ENCODE measurements around the gene UGGT2. TPM values are rescaled to one million over a fixed set of nuclear protein-coding genes. Genes with fewer than 3 reads are reported as not detected.
"Not testable (repeated sequence)": the region's sequence is repeated elsewhere in the genome, so short reads cannot be mapped to it uniquely, and the experiment has no call there.

Gene UGGT2
- total and polyA plus RNA-seq, 9 of the 15 experiments (the other 6 are each of a cell fraction or from before 2014, with no cell fraction given), result 3.5 to 24.5 (median 18.3) TPM

GRCh38 chr13:95763601-95764000, 289.6 kb downstream of the UGGT2 start:
- no peaks in the 10 kb centered on the region for H3K9me1 ChIP-seq (ENCODE audit: control insufficient read depth, insufficient read depth, low read length)
- intact Hi-C loops (cut with micrococcal nuclease), result no loop called here
- no TSS peak for BruUV-seq (replicated peaks)
- WGBS (ENCODE audit: insufficient coverage, low coverage, missing lambda C conversion rate), result 81% methylated on average over 4 of the region's 4 CpGs
- CTCF ChIA-PET (ENCODE audit: low intra/inter-chr PET ratio), result no interaction called here
- no peak for DNase-seq (ENCODE audit: extremely low read depth in 1 of 4, low spot score in 3 of 4)
- H3K27ac ChIP-seq (ENCODE audit: extremely low read depth, low read depth, low read length), result no peak overlapping the region
- H3K79me2 ChIP-seq (ENCODE audit: control insufficient read depth, insufficient read depth, low read length), result no peaks in the 10 kb centered on the region
- no peak overlapping the region for H3K4me2 ChIP-seq (ENCODE audit: insufficient read depth, low read length)
- H3K27me3 ChIP-seq (ENCODE audit: control insufficient read depth in 2 of 2, insufficient read depth in 2 of 2, low read length in 2 of 2), result no peaks in the 10 kb centered on the region
- H3K4me3 ChIP-seq, result no peak overlapping the region
- H3K4me1 ChIP-seq (replicated peaks in 1 of 2; ENCODE audit: control insufficient read depth in 2 of 2, insufficient read depth in 2 of 2, low read length in 2 of 2), result no peaks in the 10 kb centered on the region
- no peak overlapping the region for H3K9ac ChIP-seq (ENCODE audit: insufficient read depth in 1 of 2, low read depth in 2 of 2, low read length in 2 of 2)
- POLR2A ChIA-PET, result no interaction called here
- no peaks in the 10 kb centered on the region for H4K20me1 ChIP-seq (replicated peaks; ENCODE audit: control insufficient read depth, insufficient read depth, low read length)
- peaks cover 35% of the 10 kb centered on the region; the same call in 2 of the 3 replicates for H3K36me3 ChIP-seq (ENCODE audit: control insufficient read depth, insufficient read depth, low read length)
- FAIRE-seq, result no peak
- TF ChIP-seq HES1 (IDR thresholded peaks at IDR 0.05; ENCODE audit: low read depth) (no peak), NCOA2 (IDR thresholded peaks at IDR 0.05; ENCODE audit: partially characterized antibody in 2 of 2) (no peak), ARHGAP35 (IDR thresholded peaks at IDR 0.05; ENCODE audit: partially characterized antibody) (no peak), FOXK1 (CRISPR knock-in tag; IDR thresholded peaks at IDR 0.05; ENCODE audit: borderline replicate concordance) (no peak), TCF7 (IDR thresholded peaks at IDR 0.05; ENCODE audit: borderline replicate concordance) (no peak), HNRNPLL (IDR thresholded peaks at IDR 0.05; ENCODE audit: low read depth, low read length, poor library complexity, severe bottlenecking) (no peak), NONO (IDR thresholded peaks at IDR 0.05; ENCODE audit: low read depth in 2 of 2, low read length in 1 of 2) (no peak), CBX2 (IDR thresholded peaks at IDR 0.05; ENCODE audit: insufficient read depth, low read length, poor library complexity, severe bottlenecking) (no peak), MAFK (IDR thresholded peaks at IDR 0.05; ENCODE audit: low read length) (no peak), GABPA (tag; conservative IDR thresholded peaks at IDR 0.05; ENCODE audit: low read depth) (no peak), SMAD3 (CRISPR knock-in tag; conservative IDR thresholded peaks at IDR 0.05) (no peak), MED1 (CRISPR knock-in tag; IDR thresholded peaks at IDR 0.05; ENCODE audit: borderline replicate concordance) (no peak)
- in situ Hi-C loops (cut with MboI), result no loop called here
- H3K9me3 ChIP-seq (replicated peaks; ENCODE audit: control insufficient read depth, insufficient read depth, low read depth, low read length), result no peaks in the 10 kb centered on the region
- ATAC-seq, result no peak
- no peak overlapping the region for H2AFZ ChIP-seq (ENCODE audit: low read depth, low read length)

GRCh38 chr13:95762626-95763025, 290.6 kb downstream of the UGGT2 start:
- intact Hi-C loops (cut with micrococcal nuclease); H3K4me3 ChIP-seq; CTCF ChIA-PET (ENCODE audit: low intra/inter-chr PET ratio); H2AFZ ChIP-seq (ENCODE audit: low read depth, low read length); H3K79me2 ChIP-seq (ENCODE audit: control insufficient read depth, insufficient read depth, low read length); H3K27ac ChIP-seq (ENCODE audit: extremely low read depth, low read depth, low read length); H3K4me1 ChIP-seq (replicated peaks in 1 of 2; ENCODE audit: control insufficient read depth in 2 of 2, insufficient read depth in 2 of 2, low read length in 2 of 2); H3K9me1 ChIP-seq (ENCODE audit: control insufficient read depth, insufficient read depth, low read length); BruUV-seq (replicated peaks); H3K4me2 ChIP-seq (ENCODE audit: insufficient read depth, low read length); POLR2A ChIA-PET; H3K9ac ChIP-seq (ENCODE audit: insufficient read depth in 1 of 2, low read depth in 2 of 2, low read length in 2 of 2); H3K27me3 ChIP-seq (ENCODE audit: control insufficient read depth in 2 of 2, insufficient read depth in 2 of 2, low read length in 2 of 2); DNase-seq (ENCODE audit: extremely low read depth in 1 of 4, low spot score in 3 of 4); H3K9me3 ChIP-seq (replicated peaks; ENCODE audit: control insufficient read depth, insufficient read depth, low read depth, low read length); H4K20me1 ChIP-seq (replicated peaks; ENCODE audit: control insufficient read depth, insufficient read depth, low read length); FAIRE-seq; in situ Hi-C loops (cut with MboI); ATAC-seq: not testable (repeated sequence)
- peaks cover 34% of the 10 kb centered on the region; the same call in 2 of the 3 replicates for H3K36me3 ChIP-seq (ENCODE audit: control insufficient read depth, insufficient read depth, low read length)
- 61% methylated on average over 3 of the region's 3 CpGs for WGBS (ENCODE audit: insufficient coverage, low coverage, missing lambda C conversion rate)
